Measurements from ENCODE around the gene ZNF792.
"Not testable (repeated sequence)": the region's sequence is repeated elsewhere in the genome, so short reads cannot be mapped to it uniquely, and the experiment has no call there.

ZNF792 gene

GRCh38 chr19:34925278-34925855 lies 38.7 kb downstream of the ZNF792 start:
- no peak for DNase-seq (ENCODE audit: low spot score)

GRCh38 chr19:34920090-34920786 lies 43.8 kb downstream of the ZNF792 start:
- not testable (repeated sequence) for DNase-seq (ENCODE audit: low spot score)

GRCh38 chr19:34918190-34918589 lies 45.8 kb downstream of the ZNF792 start:
- DNase-seq (ENCODE audit: low spot score): no peak

GRCh38 chr19:34917144-34917543 lies 46.9 kb downstream of the ZNF792 start:
- DNase-seq (ENCODE audit: low spot score): not testable (repeated sequence)

GRCh38 chr19:34910770-34911169 lies 53.3 kb downstream of the ZNF792 start:
- DNase-seq (ENCODE audit: low spot score): no peak
